Left ventricle myocardium inferior (tissue), 1 donor: ENCODE data around the gene ATG9B. TPM values are rescaled to one million over a fixed set of nuclear protein-coding genes. Genes with fewer than 3 reads are reported as not detected.
"Not testable (repeated sequence)": the region's sequence is repeated elsewhere in the genome, so short reads cannot be mapped to it uniquely, and the experiment has no call there.

Experiments
- DNase-seq: peaks from one replicate; pipeline ENCODE4 v3.0.0-alpha.2; 2020
- H3K27ac ChIP-seq: fragments of 200-600 bp; replicated peaks from 2 replicates; pipeline ENCODE4 v1.8.0; 2021
- H3K27me3 ChIP-seq: fragments of 200-600 bp; 2 replicates; pipeline ENCODE4 v1.8.0; 2021; ENCODE audit warnings: low read depth
- H3K36me3 ChIP-seq: fragments of 200-600 bp; 2 replicates; pipeline ENCODE4 v1.8.0; 2021
- H3K4me1 ChIP-seq: fragments of 200-600 bp; 2 replicates; pipeline ENCODE4 v1.8.0; 2021
- H3K4me3 ChIP-seq: fragments of 200-600 bp; 2 replicates; pipeline ENCODE4 v1.8.0; 2021; ENCODE audit warnings: mild to moderate bottlenecking, moderate library complexity
- H3K9me3 ChIP-seq: fragments of 200-600 bp; replicated peaks from 2 replicates; pipeline ENCODE4 v1.8.0; 2021
- intact Hi-C: fragments of 100-400 bp; cut with micrococcal nuclease; formaldehyde crosslinking; loops from one replicate; pipeline ENCODE4 v1.11.0; 2022
- total RNA-seq: library from RNA; stranded (reverse); fragmentation: NEBNext Ultra II Directional; extraction: Animal tissue kit (Norgen Biotek cat#: 25700); gene quantifications from one replicate; pipeline ENCODE4 v1.2.1, GENCODE V29; 2021
- TF ChIP-seq, protein P1 (sequence below): fragments of 200-600 bp; IDR thresholded peaks from 2 replicates; pipeline ENCODE4 v1.8.0; 2021; ENCODE audit warnings: antibody characterized with exemption, mild to moderate bottlenecking, borderline replicate concordance
- donor health status: DM: no; HTN: yes; CAD: no; lungs with severe emphysema.

ATG9B gene
- total RNA-seq, 1 donor from 2014 or later = not detected

DNA sequence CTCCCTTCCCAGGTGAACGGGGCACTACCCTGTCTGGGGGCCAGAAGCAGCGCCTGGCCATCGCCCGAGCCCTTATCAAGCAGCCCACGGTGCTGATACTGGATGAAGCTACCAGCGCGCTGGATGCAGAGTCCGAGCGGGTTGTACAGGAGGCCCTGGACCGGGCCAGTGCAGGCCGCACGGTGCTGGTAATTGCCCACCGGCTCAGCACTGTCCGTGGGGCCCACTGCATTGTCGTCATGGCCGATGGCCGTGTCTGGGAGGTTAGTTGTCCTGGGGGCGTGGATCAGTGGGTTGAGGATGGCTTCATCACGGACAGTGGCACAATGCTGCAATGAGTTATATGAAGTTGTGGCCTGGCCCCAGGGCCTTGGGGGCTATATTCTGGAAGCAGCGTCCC is 19.7 kb upstream of the ATG9B start:
- intact Hi-C loops = no loop called here
- TF ChIP-seq, protein P1, sequence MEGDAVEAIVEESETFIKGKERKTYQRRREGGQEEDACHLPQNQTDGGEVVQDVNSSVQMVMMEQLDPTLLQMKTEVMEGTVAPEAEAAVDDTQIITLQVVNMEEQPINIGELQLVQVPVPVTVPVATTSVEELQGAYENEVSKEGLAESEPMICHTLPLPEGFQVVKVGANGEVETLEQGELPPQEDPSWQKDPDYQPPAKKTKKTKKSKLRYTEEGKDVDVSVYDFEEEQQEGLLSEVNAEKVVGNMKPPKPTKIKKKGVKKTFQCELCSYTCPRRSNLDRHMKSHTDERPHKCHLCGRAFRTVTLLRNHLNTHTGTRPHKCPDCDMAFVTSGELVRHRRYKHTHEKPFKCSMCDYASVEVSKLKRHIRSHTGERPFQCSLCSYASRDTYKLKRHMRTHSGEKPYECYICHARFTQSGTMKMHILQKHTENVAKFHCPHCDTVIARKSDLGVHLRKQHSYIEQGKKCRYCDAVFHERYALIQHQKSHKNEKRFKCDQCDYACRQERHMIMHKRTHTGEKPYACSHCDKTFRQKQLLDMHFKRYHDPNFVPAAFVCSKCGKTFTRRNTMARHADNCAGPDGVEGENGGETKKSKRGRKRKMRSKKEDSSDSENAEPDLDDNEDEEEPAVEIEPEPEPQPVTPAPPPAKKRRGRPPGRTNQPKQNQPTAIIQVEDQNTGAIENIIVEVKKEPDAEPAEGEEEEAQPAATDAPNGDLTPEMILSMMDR = no peak
- Histone ChIP-seq H3K4me3 (no peak overlapping the region), H3K36me3 (peaks cover 23% of the 10 kb centered on the region), H3K27me3 (no peaks in the 10 kb centered on the region), H3K4me1 (peaks cover 14% of the 10 kb centered on the region), H3K27ac (no peak overlapping the region), H3K9me3 (no peaks in the 10 kb centered on the region)
- DNase-seq = no peak

DNA sequence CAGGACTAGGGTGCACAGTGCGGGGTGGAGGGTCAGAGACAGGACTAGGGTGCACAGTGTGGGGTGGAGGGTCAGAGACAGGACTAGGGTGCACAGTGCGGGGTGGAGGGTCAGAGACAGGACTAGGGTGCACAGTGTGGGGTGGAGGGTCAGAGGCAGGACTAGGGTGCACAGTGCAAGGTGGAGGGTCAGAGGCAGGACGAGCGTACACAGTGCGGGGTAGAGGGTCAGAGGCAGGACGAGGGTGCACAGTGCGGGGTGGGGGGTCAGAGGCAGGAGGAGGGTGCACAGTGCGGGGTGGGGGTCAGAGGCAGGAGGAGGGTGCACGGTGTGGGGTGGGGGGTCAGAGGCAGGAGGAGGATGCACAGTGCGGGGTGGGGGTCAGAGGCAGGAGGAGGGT is 19.2 kb upstream of the ATG9B start:
- H3K27ac ChIP-seq, intact Hi-C loops, H3K9me3 ChIP-seq, H3K27me3 ChIP-seq, DNase-seq, H3K4me3 ChIP-seq: not testable (repeated sequence)
- Histone ChIP-seq H3K36me3 (peaks cover 23% of the 10 kb centered on the region), H3K4me1 (peaks cover 19% of the 10 kb centered on the region)

DNA sequence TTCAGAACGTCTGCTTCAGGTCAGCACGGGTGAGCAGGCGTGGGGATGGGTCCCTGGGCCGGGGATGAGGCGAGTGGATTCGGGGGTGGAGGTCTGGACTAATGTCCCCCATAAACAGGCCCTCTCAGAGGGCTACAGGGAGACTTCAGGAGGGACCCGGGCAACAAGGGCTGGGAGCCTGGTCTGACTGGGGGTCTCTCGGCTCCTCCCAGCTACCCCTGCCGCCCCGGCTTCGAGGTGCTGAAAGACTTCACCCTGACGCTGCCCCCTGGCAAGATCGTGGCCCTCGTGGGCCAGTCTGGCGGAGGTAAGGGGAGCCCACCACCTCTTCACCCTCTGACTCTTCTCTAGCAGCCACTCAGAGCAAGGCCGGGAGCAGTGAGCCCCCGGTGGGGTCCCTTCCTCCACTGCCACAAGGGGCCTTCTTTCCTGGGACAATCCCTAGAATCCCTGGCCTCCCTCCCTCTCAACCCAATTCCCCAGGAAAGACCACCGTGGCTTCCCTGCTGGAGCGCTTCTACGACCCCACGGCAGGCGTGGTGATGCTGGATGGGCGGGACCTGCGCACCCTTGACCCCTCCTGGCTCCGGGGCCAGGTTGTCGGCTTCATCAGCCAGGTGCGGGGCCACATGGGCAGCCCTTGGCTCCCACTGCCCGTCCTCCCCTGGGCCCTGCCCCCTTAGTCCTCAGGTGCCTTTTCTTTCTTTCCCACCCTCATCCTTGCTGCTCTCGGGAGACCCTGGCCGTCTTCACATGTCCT is 16.5 kb upstream of the ATG9B start:
- TF ChIP-seq, protein P1 = no peak
- peaks cover 22% of the 10 kb centered on the region for H3K4me1 ChIP-seq
- H3K9me3 ChIP-seq = no peaks in the 10 kb centered on the region
- H3K27ac ChIP-seq = no peak overlapping the region
- DNase-seq = no peak
- H3K36me3 ChIP-seq = peaks cover 40% of the 10 kb centered on the region
- intact Hi-C loops = no loop called here
- H3K27me3 ChIP-seq = no peaks in the 10 kb centered on the region
- H3K4me3 ChIP-seq = no peak overlapping the region

DNA sequence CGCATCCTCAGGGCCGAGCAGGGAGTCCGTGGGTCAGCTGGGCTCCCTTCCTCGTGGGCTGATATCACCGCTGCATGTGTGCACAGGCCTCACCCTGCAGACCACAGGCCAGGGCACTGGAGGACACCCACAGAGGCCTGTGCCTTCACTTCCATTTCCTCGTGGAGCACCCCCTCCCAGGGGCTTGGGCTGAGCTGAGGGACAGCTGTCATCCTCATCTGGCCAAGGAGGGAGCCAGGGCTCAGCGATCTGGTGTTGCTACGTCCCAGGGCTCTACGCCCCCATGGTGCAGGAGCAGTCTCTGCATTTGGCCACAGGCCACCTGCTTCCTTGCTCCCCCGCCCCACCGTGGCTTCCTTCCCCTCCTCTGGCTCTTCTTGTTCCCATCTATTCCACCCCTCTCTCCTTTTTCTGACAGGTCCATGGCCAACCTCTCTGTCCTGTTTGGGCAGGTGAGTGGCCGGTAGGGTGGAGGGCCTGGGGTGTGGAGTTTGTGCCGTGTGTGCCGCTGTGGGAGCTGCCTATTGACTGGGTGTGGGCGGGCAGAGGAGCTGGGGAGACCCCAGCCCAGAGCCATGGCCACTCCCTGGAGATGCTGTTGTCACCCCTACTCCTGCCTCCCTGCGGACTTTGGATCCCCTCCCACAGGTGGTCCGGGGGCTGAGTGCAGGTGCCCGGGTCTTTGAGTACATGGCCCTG is 15.7 kb upstream of the ATG9B start:
- peak overlapping the region; percentile 60 for H3K27ac ChIP-seq
- TF ChIP-seq, protein P1 = no peak
- H3K4me3 ChIP-seq = no peak overlapping the region
- no peaks in the 10 kb centered on the region for H3K9me3 ChIP-seq
- intact Hi-C loops = loop anchor here (10.0 kb wide), 1 partner anchor 65 kb away; no protein-coding TSS in a partner anchor
- DNase-seq = no peak
- no peaks in the 10 kb centered on the region for H3K27me3 ChIP-seq
- H3K4me1 ChIP-seq = peaks cover 27% of the 10 kb centered on the region
- H3K36me3 ChIP-seq = peaks cover 44% of the 10 kb centered on the region

DNA sequence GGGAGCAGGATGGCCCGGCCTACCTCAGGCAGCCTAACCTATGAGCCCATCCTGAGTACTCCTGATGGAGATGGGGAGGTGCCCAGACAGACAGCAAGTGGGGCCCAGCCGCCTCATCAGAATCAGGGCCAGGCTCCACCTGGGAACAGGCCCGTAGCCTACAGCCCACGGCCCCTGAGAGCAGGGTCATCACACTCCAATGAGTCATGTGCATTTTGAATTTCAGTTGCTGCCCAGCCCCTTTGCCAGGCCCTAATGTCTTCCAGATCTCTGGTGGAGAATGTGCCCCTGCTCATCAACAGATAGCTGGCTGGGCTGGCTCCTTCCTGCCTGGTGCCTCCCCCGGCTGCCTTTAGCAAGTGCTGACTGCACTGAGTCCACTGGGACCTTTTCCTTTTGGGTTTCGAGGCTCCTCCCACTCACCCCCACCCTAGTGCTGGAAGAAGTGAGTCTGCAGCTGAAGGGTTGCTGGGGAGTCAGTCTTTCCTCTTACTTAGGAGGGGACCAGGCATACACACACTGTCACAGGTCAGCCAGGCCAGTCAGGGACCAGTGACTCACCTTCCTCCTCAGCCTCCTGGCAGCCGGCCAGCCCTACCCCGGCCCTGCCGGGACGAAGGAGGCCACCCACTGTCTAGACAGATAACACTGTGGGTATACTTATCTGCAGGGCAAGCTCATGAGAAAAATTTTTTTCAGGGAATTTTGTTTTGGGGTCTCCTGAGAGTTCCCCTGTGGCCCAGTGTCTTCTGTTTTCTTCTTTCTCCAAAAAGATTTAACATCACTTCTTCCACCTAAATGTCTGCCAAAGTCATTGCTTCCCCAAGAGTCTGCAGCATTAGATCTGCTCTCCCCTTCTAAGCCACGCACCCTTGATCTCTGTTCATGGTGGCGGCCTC is 14.9 kb upstream of the ATG9B start:
- Histone ChIP-seq H3K27me3 (no peaks in the 10 kb centered on the region), H3K36me3 (peaks cover 45% of the 10 kb centered on the region), H3K9me3 (no peaks in the 10 kb centered on the region), H3K27ac (peak overlapping the region; percentile 60), H3K4me1 (peaks cover 35% of the 10 kb centered on the region), H3K4me3 (no peak overlapping the region)
- TF ChIP-seq, protein P1 = no peak
- intact Hi-C loops = loop anchor here (10.0 kb wide), 1 partner anchor 66 kb away; no protein-coding TSS in a partner anchor
- peak; percentile 59 for DNase-seq
